HG03159 (cell line): ENCODE results near the gene CAMTA1.

Source experiments
- ATAC-seq: cut with Tn5 transposase; IDR thresholded peaks from one replicate; pipeline ENCODE4 v1.9.1; 2021; ENCODE audit warnings: mild to moderate bottlenecking, moderate library complexity; ENCODE audit not compliant: unreplicated experiment

The CAMTA1 gene

DNA sequence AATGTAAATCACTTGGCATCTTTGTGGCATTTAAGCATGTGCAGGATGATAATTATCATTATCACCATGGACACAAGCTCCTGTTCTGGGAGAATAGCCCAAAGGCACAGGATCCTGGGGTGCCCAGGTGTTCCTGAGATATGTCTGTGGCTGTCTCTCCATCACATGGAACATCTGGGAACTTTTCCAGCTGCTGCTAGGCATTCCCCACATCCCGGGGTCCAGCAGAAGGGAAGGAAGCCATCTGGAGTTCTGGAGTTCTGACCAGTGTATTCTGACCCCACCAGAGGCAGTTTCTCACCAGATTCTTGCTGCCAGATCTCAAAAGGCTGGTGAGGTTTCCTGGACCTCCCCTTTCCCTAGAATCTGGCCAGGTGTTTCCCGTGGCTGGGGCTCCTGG lies 726.1 kb downstream of the CAMTA1 start:
- ATAC-seq: no peak

GRCh38 chr1:7513081-7513480 lies 727.8 kb downstream of the CAMTA1 start:
- no peak for ATAC-seq

DNA sequence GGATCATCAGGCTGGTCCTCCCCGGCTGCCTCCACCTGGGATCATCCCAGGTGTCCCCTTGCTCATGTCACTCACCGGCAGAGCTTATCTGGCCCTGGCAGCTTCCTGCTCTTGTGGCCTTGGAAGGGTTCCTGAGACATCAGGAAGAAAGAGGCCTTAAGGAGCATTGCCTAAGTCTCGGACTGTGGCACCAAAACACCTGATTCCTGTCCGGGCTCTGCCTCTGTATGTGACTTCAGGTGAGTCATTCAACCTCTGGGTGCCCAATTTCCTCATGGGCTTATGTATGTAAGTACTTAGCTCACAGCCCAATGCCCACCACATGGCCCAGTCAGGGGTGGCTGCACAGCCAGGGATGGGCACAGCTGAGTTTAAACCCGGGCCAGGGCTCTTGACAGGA lies 729.9 kb downstream of the CAMTA1 start:
- ATAC-seq: no peak

- ATAC-seq: no peak
Measured at GRCh38 chr1:7515904-7516303, 730.6 kb downstream of the CAMTA1 start.

DNA sequence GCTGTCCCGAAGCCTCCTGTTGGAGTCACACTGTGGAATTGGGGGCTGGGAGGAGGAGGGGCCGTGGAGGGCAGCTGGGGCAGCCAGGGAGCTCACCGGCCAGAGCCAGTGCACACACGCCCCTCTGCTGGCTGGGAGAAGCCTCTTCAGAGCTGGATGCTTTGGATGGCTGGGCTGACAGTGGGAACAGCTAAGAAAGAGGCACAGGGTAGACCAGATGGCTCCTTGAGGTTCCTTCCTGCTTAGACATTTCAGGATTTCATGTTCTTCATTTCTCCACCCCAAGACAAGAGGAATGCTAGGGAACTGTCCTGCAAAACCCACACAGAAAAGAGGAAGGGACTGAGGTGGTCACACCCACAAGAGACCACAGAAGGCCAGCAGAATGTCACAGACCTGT lies 731.1 kb downstream of the CAMTA1 start:
- ATAC-seq: no peak

DNA sequence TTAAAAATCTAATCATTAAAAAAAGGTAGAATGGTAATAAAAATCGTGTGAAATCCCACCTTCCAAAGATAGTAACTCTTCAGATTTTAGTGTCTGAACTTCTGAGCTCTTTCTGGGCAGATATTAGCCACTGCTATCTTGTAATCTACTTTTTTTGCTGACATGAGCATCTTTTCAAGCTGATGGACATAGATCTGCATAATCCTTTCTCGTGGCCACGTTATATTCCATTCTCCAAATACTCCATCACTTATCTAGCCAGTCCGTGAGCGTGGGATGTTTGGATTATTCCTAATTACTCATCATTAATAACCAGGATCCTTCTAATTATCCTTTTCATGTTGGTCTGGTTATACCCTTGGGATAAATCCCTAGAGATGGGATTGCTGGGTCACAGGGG lies 731.7 kb downstream of the CAMTA1 start:
- ATAC-seq: no peak

DNA sequence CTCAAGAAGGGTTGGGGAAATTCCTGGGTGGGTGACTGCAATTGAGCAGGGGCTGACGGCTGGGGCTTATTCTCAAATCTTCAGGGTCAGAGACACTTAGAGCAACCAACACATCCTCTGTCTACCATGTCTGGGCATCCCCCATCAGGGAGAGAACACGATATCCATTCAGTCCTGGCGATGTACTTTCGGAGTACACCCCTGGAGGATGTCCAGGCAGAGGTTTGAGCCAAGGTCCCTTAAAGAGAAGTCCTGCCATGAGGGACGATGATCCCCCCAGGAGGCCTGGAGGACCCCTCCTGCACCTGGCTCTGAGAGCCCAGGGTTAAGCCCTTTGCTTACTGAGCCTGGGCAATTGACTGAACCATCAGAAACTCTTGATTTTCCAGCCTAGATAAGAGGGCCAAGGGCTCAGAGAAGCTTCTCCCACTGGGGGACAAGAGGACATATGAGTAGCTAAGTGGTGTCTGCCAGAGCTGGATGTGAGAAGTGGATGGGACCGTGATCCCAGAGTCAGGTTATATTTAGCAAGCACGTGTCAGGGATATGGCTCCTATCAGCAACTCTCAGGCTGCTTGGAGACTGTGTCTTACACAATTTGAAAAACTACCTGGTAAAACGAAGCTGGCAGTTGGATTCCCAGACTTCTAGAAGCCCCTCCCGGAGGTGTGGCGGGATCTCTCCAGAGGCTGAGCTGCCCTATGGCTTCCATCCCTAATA lies 732.5 kb downstream of the CAMTA1 start:
- ATAC-seq: no peak

DNA sequence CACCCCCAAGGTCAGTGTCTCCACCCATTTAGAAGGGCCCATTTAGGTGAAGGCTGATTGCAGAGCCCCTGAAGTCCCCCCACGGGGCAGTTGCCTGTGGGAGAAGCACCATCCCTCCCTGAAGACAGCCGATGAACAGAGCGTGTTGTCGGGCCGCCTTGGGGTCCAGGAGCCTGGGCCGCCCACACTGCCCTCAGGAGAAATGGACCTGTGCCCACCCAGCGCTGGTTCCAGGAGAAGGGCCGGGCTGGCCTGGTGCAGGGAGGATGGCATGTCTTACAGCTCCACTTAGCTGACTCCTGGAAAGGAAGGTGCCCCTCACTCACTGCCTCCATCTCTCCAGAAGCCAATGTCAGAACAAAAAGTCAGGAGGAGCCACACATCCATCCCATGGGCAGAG lies 733.2 kb downstream of the CAMTA1 start:
- no peak for ATAC-seq

- no peak for ATAC-seq
Measured at GRCh38 chr1:7519181-7519860, 734.1 kb downstream of the CAMTA1 start.

- ATAC-seq: no peak
Measured at GRCh38 chr1:7519861-7520395, 734.7 kb downstream of the CAMTA1 start.

DNA sequence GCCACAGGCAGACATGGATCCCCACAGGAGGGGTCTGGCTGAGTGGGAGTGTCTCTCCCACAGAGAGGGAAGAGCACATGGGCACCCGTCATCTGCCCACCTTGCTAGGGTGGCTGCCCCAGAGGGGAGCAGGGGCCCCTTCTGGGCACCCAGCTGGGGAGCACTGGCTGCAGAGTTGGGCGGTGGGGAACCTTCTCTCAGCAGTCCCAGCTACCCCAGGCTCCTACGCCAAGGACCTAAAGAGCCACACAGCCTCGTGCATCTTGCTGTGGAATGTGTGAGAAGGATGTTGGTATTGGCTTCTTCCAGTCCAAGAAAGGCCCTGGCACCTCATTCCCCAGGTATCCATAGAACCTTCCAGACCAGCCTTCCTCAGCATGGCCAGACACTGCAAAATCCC lies 735.2 kb downstream of the CAMTA1 start:
- ATAC-seq: no peak

GRCh38 chr1:7524341-7525337 lies 739.4 kb downstream of the CAMTA1 start:
- no peak for ATAC-seq

- no peak for ATAC-seq
Measured at GRCh38 chr1:7525338-7526063, 740.2 kb downstream of the CAMTA1 start.

- ATAC-seq: no peak
Measured at GRCh38 chr1:7526196-7526866, 741.1 kb downstream of the CAMTA1 start.

GRCh38 chr1:7526867-7527732 lies 741.8 kb downstream of the CAMTA1 start:
- ATAC-seq: no peak

DNA sequence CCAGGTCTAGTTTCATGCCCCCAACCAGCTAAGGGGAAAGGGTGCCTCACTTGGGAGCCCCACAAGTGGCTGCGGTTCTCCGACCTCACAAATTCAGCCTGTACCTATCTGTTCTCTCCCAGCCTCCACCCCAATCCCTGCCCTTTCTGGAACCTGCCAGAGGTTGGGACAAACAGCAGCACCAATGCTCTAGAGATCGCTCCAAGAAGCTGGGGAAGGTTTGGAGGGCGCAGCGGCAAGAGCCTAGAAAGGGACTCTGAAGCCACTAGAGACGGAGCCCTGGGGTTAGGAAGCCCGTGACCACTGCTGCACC lies 742.4 kb downstream of the CAMTA1 start:
- no peak for ATAC-seq

GRCh38 chr1:7528386-7529198 lies 743.3 kb downstream of the CAMTA1 start:
- ATAC-seq: no peak

DNA sequence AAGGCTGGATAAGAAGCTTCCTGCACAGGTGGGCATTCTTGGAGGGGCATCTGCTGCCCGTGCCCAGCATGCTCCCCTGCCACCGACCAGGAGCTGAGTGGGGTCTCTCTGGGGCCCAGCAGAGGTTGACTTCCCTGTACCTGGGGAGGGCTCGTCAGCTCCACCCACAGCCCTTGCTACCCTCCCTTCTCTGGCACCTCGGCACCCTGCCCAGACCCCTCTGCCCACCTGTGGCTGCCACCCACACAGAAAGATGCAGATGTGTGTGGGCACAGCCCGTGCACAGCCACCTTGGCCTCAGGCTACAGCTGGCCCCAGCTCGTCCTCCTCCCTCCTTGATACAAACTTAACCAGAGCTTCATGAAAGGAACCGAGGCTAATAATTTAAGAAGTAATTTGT lies 744.7 kb downstream of the CAMTA1 start:
- ATAC-seq: no peak
